WERI-Rb-1 (cell line): ENCODE results near the gene TRERF1.
"Not testable (repeated sequence)": the region's sequence is repeated elsewhere in the genome, so short reads cannot be mapped to it uniquely, and the experiment has no call there.

ENCODE experiments used
- DNase-seq: peaks from one replicate; pipeline ENCODE4 v3.0.0-alpha.2; 2020
- H3K27ac ChIP-seq: fragments of 250-450 bp; sonication (Bioruptor Pico); 2 replicates; pipeline ENCODE4 v1.5.1; 2020; ENCODE audit warnings: mild to moderate bottlenecking, moderate library complexity
- H3K27me3 ChIP-seq: fragments of 250-450 bp; sonication (Bioruptor Pico); 2 replicates; pipeline ENCODE4 v1.5.1; 2021; ENCODE audit warnings: mild to moderate bottlenecking, low read depth, moderate library complexity; ENCODE audit not compliant: insufficient read depth, severe bottlenecking
- H3K36me3 ChIP-seq: fragments of 250-450 bp; sonication (Bioruptor Pico); 2 replicates; pipeline ENCODE4 v1.5.1; 2020; ENCODE audit warnings: mild to moderate bottlenecking, moderate library complexity
- H3K4me3 ChIP-seq: 2 replicates; pipeline ENCODE4 v1.5.1; 2011; ENCODE audit warnings: low read depth, mild to moderate bottlenecking, control low read depth, low read length
- H3K9me3 ChIP-seq: fragments of 250-450 bp; sonication (Bioruptor Pico); 2 replicates; pipeline ENCODE4 v1.5.1; 2021; ENCODE audit warnings: mild to moderate bottlenecking, moderate library complexity; ENCODE audit not compliant: severe bottlenecking
- TF ChIP-seq, protein P1 (sequence below): IDR thresholded peaks from 2 replicates; pipeline ENCODE4 v1.5.1; 2011; ENCODE audit warnings: low read depth, mild to moderate bottlenecking, control low read depth, inconsistent platforms, low read length

The TRERF1 gene

GRCh38 chr6:42197555-42198362 lies 254.0 kb downstream of the TRERF1 start:
- H3K36me3 ChIP-seq, result no peaks in the 10 kb centered on the region
- no peaks in the 10 kb centered on the region for H3K9me3 ChIP-seq
- peak; percentile 88 for DNase-seq
- H3K4me3 ChIP-seq, result no peak overlapping the region
- H3K27ac ChIP-seq, result peak overlapping the region; percentile 70
- TF ChIP-seq, protein P1, sequence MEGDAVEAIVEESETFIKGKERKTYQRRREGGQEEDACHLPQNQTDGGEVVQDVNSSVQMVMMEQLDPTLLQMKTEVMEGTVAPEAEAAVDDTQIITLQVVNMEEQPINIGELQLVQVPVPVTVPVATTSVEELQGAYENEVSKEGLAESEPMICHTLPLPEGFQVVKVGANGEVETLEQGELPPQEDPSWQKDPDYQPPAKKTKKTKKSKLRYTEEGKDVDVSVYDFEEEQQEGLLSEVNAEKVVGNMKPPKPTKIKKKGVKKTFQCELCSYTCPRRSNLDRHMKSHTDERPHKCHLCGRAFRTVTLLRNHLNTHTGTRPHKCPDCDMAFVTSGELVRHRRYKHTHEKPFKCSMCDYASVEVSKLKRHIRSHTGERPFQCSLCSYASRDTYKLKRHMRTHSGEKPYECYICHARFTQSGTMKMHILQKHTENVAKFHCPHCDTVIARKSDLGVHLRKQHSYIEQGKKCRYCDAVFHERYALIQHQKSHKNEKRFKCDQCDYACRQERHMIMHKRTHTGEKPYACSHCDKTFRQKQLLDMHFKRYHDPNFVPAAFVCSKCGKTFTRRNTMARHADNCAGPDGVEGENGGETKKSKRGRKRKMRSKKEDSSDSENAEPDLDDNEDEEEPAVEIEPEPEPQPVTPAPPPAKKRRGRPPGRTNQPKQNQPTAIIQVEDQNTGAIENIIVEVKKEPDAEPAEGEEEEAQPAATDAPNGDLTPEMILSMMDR, result peak; percentile 37
- H3K27me3 ChIP-seq, result no peaks in the 10 kb centered on the region

DNA sequence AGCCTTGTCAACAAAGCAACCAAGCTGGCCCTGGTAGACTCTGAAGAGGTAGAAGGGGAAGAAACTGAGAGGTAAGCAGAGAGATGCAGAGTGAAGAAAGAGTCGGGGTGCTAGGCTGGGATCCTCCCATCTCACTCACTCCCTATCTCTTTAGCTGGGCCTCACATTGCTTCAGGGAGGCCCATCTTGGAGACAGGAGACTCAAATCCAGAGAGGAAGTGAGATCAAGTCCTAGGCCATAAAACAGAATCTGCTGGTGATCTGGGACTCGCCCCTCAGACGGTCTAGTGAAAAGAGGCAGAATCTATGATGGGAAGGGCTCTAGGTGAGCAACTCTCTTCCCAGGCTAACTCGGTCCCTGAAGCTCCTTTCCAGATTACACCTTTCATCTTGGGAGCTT lies 256.3 kb downstream of the TRERF1 start:
- Histone ChIP-seq H3K27me3 (no peaks in the 10 kb centered on the region), H3K9me3 (no peaks in the 10 kb centered on the region), H3K27ac (no peak overlapping the region), H3K36me3 (no peaks in the 10 kb centered on the region), H3K4me3 (no peak overlapping the region)
- TF ChIP-seq, protein P1, result no peak
- DNase-seq, result no peak

- TF ChIP-seq, protein P1, result no peak
Measured at GRCh38 chr6:42194056-42194455, 257.7 kb downstream of the TRERF1 start.

GRCh38 chr6:42193491-42193894 lies 258.2 kb downstream of the TRERF1 start:
- TF ChIP-seq, protein P1, result no peak
- H3K27ac ChIP-seq, result peak overlapping the region; percentile 2; the same call in 1 of the 2 replicates
- H3K4me3 ChIP-seq, result peak overlapping the region; percentile 7; the same call in 1 of the 2 replicates
- DNase-seq, result peak; percentile 50
- H3K9me3 ChIP-seq, result no peaks in the 10 kb centered on the region
- no peaks in the 10 kb centered on the region for H3K36me3 ChIP-seq
- H3K27me3 ChIP-seq, result no peaks in the 10 kb centered on the region

More at GRCh38 chr6:42194056-42194455, 257.7 kb downstream of the TRERF1 start:
- DNase-seq, result no peak
- Histone ChIP-seq H3K27me3 (no peaks in the 10 kb centered on the region), H3K4me3 (peak overlapping the region; percentile 3; the same call in 1 of the 2 replicates), H3K27ac (peak overlapping the region; percentile 2), H3K36me3 (no peaks in the 10 kb centered on the region), H3K9me3 (no peaks in the 10 kb centered on the region)

DNA sequence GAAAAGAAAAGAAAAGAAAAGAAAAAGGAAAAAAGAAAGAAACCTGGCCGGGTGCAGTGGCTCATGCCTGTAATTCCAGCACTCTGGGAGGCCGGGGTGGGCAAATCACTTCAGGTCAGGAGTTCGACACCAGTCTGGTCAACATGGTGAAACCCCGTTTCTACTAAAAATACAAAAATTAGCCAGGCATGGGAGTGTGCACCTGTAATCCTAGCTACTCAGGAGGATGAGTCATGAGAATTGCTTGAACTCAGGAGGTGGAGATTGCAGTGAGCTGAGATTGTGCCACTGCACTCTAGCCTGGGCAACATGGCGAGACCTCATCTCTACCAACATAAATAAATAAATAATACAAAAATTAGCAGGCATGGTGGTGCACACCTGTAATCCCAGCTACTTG lies 259.3 kb downstream of the TRERF1 start:
- H3K27ac ChIP-seq, DNase-seq, H3K4me3 ChIP-seq, H3K36me3 ChIP-seq, H3K9me3 ChIP-seq, H3K27me3 ChIP-seq: not testable (repeated sequence)

DNA sequence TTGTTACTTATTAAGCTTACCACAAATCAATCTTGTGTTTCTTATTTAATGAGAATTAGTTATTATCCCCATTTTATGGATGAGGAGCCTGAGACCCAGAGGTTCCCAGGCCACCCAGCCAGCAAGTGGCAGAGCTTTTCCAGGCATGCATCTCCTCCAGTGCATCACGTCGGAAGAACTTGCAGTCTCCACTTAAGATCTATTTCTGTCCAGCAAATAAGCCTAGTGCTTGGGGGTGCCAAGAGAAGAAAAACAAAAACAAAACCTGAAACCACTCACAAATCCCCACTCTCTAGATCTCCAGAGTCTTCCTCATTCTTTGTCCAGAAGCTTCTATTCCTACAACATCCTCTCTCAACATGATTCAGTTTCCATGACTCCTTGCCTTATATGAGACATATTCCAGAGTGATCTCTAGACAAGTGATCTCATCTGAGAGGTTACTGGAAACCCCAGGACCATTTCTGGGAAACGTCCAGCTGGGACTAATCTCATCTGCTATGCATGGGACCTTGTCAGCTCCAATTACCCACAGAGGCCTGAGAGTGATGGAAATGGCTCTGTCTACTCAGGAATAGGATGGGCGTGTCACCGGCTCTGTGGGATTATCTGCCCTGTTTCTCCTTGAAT lies 261.1 kb downstream of the TRERF1 start:
- no peak overlapping the region for H3K4me3 ChIP-seq
- H3K36me3 ChIP-seq, result no peaks in the 10 kb centered on the region
- H3K9me3 ChIP-seq, result no peaks in the 10 kb centered on the region
- H3K27ac ChIP-seq, result no peak overlapping the region
- no peaks in the 10 kb centered on the region for H3K27me3 ChIP-seq
- peak; percentile 94 for DNase-seq
- TF ChIP-seq, protein P1, result no peak
